Measurements from ENCODE around the gene ZNF837.

- TF ChIP-seq POLR2AphosphoS5 (IDR thresholded peaks at IDR 0.05; ENCODE audit: borderline replicate concordance, low read depth, low read length) = no peak
- no peak for TF ChIP-seq EZH2 (IDR thresholded peaks at IDR 0.05)
Measured at GRCh38 chr19:58395979-58396627, 15.3 kb upstream of the ZNF837 start.

Data from SK-N-MC (cell line).